Panc1 (cell line): ENCODE measurements around the gene EGFLAM. TPM values are rescaled to one million over a fixed set of nuclear protein-coding genes. Genes with fewer than 3 reads are reported as not detected.

Experiments
- ATAC-seq: fragments of 200-7000 bp; cut with Tn5 transposase; 2 replicates; pipeline ENCODE4 v1.9.1; 2020; ENCODE audit warnings: mild to moderate bottlenecking, moderate library complexity
- BruUV-seq: library from RNA; stranded (reverse); fragments of 400-500 nt; replicated peaks from 2 replicates; lab custom pipeline; 2021; lab: Mats Ljungman, UMichigan
- CTCF ChIA-PET: fragments of 300-600 bp; sonication (Branson Sonifier 250); formaldehyde crosslinking; loops from one replicate; lab custom pipeline; 2022; ENCODE audit warnings: antibody characterized with exemption; lab: Charles Lee
- POLR2A ChIA-PET: fragments of 300-600 bp; sonication (Branson Sonifier 250); formaldehyde crosslinking; loops from one replicate; lab custom pipeline; 2022; ENCODE audit warnings: antibody characterized with exemption; lab: Charles Lee
- DNase-seq: peaks from one replicate; pipeline ENCODE4 v3.0.0-alpha.2; 2010; ENCODE audit warnings: low read depth, low spot score
- H3K27ac ChIP-seq: 2 replicates; pipeline ENCODE4 v1.5.1; 2011; ENCODE audit warnings: mild to moderate bottlenecking, low read length, inconsistent platforms
- H3K27me3 ChIP-seq: fragments of 200-500 bp; sonication (Bioruptor generic); 2 replicates; pipeline ENCODE4 v1.6.0; 2014; ENCODE audit warnings: low read length, inconsistent platforms; ENCODE audit not compliant: control insufficient read depth, insufficient read depth
- H3K36me3 ChIP-seq: fragments of 200-500 bp; sonication (Bioruptor generic); 2 replicates; pipeline ENCODE4 v1.5.1; 2014; ENCODE audit warnings: inconsistent platforms, mild to moderate bottlenecking, low read length, moderate library complexity; ENCODE audit not compliant: control insufficient read depth, insufficient read depth
- H3K4me1 ChIP-seq: 2 replicates; pipeline ENCODE4 v1.5.1; 2011; ENCODE audit warnings: inconsistent platforms, mild to moderate bottlenecking, low read length, moderate library complexity; ENCODE audit not compliant: control insufficient read depth, insufficient read depth
- H3K4me3 ChIP-seq, 2 experiments: 2 replicates each; pipeline ENCODE4 v1.5.1; 2011 to 2012; ENCODE audit warnings: low read depth in 2 of 2, low read length in 2 of 2, mild to moderate bottlenecking in 2 of 2, inconsistent platforms in 1 of 2, moderate library complexity in 1 of 2
- H3K9me3 ChIP-seq: fragments of 200-500 bp; sonication (Bioruptor generic); 2 replicates; pipeline ENCODE4 v1.5.1; 2014; ENCODE audit warnings: low read depth, mild to moderate bottlenecking, inconsistent platforms, low read length, moderate library complexity; ENCODE audit not compliant: control insufficient read depth, insufficient read depth
- POLR2AphosphoS5 ChIP-seq: IDR thresholded peaks from 2 replicates; pipeline ENCODE4 v1.6.1; 2012; ENCODE audit warnings: mild to moderate bottlenecking, low read depth, low read length, moderate library complexity
- SIN3A ChIP-seq: IDR thresholded peaks from 2 replicates; pipeline ENCODE4 v1.6.1; 2012; ENCODE audit warnings: low read depth, mild to moderate bottlenecking, low read length, moderate library complexity, borderline replicate concordance; ENCODE audit not compliant: insufficient read depth
- TCF7L2 ChIP-seq: IDR thresholded peaks from 2 replicates; pipeline ENCODE4 v1.6.1; 2011; ENCODE audit warnings: mild to moderate bottlenecking, low read depth, low read length, inconsistent platforms
- in situ Hi-C: cut with HindIII; loops from 2 replicates; pipeline ENCODE4 v1.10.0; 2016; ENCODE audit warnings: low sequenced_read_pairs, low pct_unique_long_range_greater_than_20kb
- intact Hi-C: fragments of 100-400 bp; cut with micrococcal nuclease; formaldehyde crosslinking; loops from one replicate; pipeline ENCODE4 v1.10.0; 2022; ENCODE audit not compliant: unreplicated experiment
- total RNA-seq: library from RNA; stranded (reverse); gene quantifications from one replicate; pipeline ENCODE4 v1.2.1, GENCODE V29; 2021; ENCODE audit not compliant: unreplicated experiment
- TF ChIP-seq, protein P1 (sequence below), 2 experiments: IDR thresholded peaks; 2 replicates each; pipeline ENCODE4 v1.6.1; 2011 to 2012; ENCODE audit warnings: low read depth in 2 of 2, control low read depth in 1 of 2, low read length in 1 of 2, mild to moderate bottlenecking in 1 of 2, moderate library complexity in 1 of 2; ENCODE audit not compliant: insufficient read depth in 1 of 2
- TF ChIP-seq, protein P2 (sequence below): fragments of 450-650 bp; IDR thresholded peaks from 2 replicates; pipeline ENCODE4 v1.5.1; 2017; ENCODE audit warnings: mild to moderate bottlenecking

EGFLAM gene
- total RNA-seq, 1 experiment from 2014 or later, result 14.8 TPM

DNA sequence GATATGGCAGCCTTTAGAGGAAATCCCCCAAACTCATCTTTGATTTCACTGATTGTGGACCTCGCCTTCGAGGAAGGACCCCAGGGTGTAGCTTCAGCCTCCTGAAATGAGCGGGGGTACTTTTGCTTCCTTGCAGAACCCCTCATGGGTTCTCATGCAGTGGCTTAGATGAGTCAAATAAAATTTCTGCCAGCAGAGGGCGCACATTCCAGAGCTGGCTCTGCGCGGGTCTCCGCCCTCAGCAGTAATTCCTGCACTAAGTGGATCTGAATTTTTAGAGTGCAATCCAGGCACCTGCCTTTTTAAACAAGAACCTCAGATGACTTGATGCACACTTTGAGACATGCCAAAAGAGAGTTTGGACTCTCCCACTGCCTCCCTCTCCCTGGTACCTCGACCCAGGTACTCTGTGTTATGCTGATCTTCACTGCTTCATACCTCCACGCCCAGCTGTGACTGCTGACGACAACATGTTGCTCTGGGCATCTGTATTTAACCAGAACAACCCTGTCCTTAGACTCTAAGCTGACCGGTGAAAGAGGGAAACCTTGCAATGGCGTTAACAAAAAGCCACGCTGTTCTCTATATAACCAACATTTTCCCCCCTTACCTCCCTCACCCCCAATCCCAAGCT, 7.3 kb downstream of the EGFLAM start:
- Histone ChIP-seq H3K36me3 (no peaks in the 10 kb centered on the region), H3K9me3 (no peaks in the 10 kb centered on the region), H3K4me3 (no peak overlapping the region), H3K27me3 (peaks cover 22% of the 10 kb centered on the region), H3K4me1 (peaks cover 4% of the 10 kb centered on the region; the same call in 1 of the 2 replicates), H3K27ac (no peak overlapping the region)
- in situ Hi-C loops, result no loop called here
- ChIA-PET POLR2A (no interaction called here), CTCF (interaction anchor here (0.7 to 1.0 kb wide), 5 partner anchors 9 to 1282 kb away, joined by 3 to 9 read pairs (median 3); no protein-coding TSS in a partner anchor)
- DNase-seq (peak; percentile 30), ATAC-seq (peak; percentile 96)
- no TSS peak for BruUV-seq
- TF ChIP-seq, protein P1, sequence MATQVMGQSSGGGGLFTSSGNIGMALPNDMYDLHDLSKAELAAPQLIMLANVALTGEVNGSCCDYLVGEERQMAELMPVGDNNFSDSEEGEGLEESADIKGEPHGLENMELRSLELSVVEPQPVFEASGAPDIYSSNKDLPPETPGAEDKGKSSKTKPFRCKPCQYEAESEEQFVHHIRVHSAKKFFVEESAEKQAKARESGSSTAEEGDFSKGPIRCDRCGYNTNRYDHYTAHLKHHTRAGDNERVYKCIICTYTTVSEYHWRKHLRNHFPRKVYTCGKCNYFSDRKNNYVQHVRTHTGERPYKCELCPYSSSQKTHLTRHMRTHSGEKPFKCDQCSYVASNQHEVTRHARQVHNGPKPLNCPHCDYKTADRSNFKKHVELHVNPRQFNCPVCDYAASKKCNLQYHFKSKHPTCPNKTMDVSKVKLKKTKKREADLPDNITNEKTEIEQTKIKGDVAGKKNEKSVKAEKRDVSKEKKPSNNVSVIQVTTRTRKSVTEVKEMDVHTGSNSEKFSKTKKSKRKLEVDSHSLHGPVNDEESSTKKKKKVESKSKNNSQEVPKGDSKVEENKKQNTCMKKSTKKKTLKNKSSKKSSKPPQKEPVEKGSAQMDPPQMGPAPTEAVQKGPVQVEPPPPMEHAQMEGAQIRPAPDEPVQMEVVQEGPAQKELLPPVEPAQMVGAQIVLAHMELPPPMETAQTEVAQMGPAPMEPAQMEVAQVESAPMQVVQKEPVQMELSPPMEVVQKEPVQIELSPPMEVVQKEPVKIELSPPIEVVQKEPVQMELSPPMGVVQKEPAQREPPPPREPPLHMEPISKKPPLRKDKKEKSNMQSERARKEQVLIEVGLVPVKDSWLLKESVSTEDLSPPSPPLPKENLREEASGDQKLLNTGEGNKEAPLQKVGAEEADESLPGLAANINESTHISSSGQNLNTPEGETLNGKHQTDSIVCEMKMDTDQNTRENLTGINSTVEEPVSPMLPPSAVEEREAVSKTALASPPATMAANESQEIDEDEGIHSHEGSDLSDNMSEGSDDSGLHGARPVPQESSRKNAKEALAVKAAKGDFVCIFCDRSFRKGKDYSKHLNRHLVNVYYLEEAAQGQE (IDR thresholded peaks at IDR 0.05; ENCODE audit: insufficient read depth in 1 of 2, low read depth in 2 of 2, low read length in 1 of 2), result no peak
- TF ChIP-seq, protein P2, sequence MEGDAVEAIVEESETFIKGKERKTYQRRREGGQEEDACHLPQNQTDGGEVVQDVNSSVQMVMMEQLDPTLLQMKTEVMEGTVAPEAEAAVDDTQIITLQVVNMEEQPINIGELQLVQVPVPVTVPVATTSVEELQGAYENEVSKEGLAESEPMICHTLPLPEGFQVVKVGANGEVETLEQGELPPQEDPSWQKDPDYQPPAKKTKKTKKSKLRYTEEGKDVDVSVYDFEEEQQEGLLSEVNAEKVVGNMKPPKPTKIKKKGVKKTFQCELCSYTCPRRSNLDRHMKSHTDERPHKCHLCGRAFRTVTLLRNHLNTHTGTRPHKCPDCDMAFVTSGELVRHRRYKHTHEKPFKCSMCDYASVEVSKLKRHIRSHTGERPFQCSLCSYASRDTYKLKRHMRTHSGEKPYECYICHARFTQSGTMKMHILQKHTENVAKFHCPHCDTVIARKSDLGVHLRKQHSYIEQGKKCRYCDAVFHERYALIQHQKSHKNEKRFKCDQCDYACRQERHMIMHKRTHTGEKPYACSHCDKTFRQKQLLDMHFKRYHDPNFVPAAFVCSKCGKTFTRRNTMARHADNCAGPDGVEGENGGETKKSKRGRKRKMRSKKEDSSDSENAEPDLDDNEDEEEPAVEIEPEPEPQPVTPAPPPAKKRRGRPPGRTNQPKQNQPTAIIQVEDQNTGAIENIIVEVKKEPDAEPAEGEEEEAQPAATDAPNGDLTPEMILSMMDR, result peak; percentile 92
- TF ChIP-seq TCF7L2, result no peak
- TF ChIP-seq SIN3A, result no peak
- intact Hi-C loops, result no loop called here

DNA sequence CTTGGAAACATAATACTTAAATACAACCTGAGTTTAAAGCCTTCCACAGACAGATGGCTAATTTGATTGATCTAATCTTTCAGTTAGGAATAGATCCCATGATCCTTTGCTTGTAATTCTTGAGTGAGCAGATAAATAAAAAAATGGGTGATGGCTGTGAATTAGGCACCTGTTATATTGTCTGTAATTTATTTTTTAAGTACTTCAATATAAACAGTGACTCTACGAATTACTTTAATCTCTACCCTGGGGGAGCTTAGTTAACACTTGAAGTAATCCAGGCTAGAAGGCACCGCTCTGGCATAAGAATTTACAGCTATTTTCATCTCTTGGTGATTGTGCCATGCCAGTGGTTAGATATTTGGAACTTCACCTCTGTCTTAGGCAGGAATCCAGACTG, 9.0 kb downstream of the EGFLAM start:
- Histone ChIP-seq H3K36me3 (no peaks in the 10 kb centered on the region), H3K4me3 (no peak overlapping the region), H3K4me1 (peaks cover 4% of the 10 kb centered on the region; the same call in 1 of the 2 replicates), H3K9me3 (no peaks in the 10 kb centered on the region), H3K27ac (no peak overlapping the region), H3K27me3 (peaks cover 17% of the 10 kb centered on the region)
- TF ChIP-seq TCF7L2 (no peak), POLR2AphosphoS5 (no peak), SIN3A (no peak)
- TF ChIP-seq, protein P2, result no peak
- TF ChIP-seq, protein P1 (IDR thresholded peaks at IDR 0.05; ENCODE audit: insufficient read depth in 1 of 2, low read depth in 2 of 2, low read length in 1 of 2), result no peak
- BruUV-seq, result no TSS peak
- ChIA-PET POLR2A (no interaction called here), CTCF (no interaction called here)
- ATAC-seq (no peak), DNase-seq (no peak)
- in situ Hi-C loops (no loop called here), intact Hi-C loops (no loop called here)
